Liver (tissue), 9 donors: ENCODE results near the gene OSBP2. TPM values are rescaled to one million over a fixed set of nuclear protein-coding genes. Genes with fewer than 3 reads are reported as not detected.
A peak's percentile ranks its signal among the peaks of the same experiment; 100 is the strongest.

Experiments used
- DNase-seq: peaks from one replicate; pipeline ENCODE4 v3.0.0-alpha.2; 2017; ENCODE audit warnings: low spot score
- H3K27ac ChIP-seq, 2 donors: one replicate each; pipeline ENCODE4 v1.7.0; 2013; ENCODE audit warnings: inconsistent platforms in 2 of 2, low read length in 2 of 2, control low read depth in 1 of 2, low read depth in 1 of 2, mild to moderate bottlenecking in 1 of 2
- H3K27me3 ChIP-seq, 4 donors: one replicate each; pipeline versions ENCODE4 v1.6.1 to v1.7.0; 2013; ENCODE audit warnings: low read length in 3 of 4, inconsistent platforms in 1 of 4, mild to moderate bottlenecking in 1 of 4, moderate library complexity in 1 of 4; ENCODE audit not compliant: control insufficient read depth in 4 of 4, insufficient read depth in 4 of 4
- H3K36me3 ChIP-seq, 4 donors: one replicate each; pipeline versions ENCODE4 v1.6.1 to v1.7.0; 2013; ENCODE audit warnings: low read length in 3 of 4, mild to moderate bottlenecking in 3 of 4, low read depth in 1 of 4, moderate library complexity in 1 of 4; ENCODE audit not compliant: control insufficient read depth in 4 of 4, insufficient read depth in 3 of 4
- H3K4me1 ChIP-seq, 4 donors: one replicate each; pipeline versions ENCODE4 v1.6.1 to v1.7.0; 2013; ENCODE audit warnings: low read length in 3 of 4, mild to moderate bottlenecking in 3 of 4, moderate library complexity in 1 of 4; ENCODE audit not compliant: control insufficient read depth in 4 of 4, insufficient read depth in 4 of 4
- H3K4me3 ChIP-seq, 3 donors: one replicate each; pipeline versions ENCODE4 v1.6.1 to v1.7.0; 2013; ENCODE audit warnings: low read length in 3 of 3, control low read depth in 1 of 3, low read depth in 1 of 3, mild to moderate bottlenecking in 1 of 3
- H3K9ac ChIP-seq, 2 donors: one replicate each; pipeline ENCODE4 v1.7.0; 2013; ENCODE audit warnings: low read length in 2 of 2, mild to moderate bottlenecking in 2 of 2, moderate library complexity in 2 of 2, control low read depth in 1 of 2, low read depth in 1 of 2
- H3K9me3 ChIP-seq, 4 donors: one replicate each; pipeline versions ENCODE4 v1.6.1 to v1.7.0; 2013; ENCODE audit warnings: low read length in 3 of 4; ENCODE audit not compliant: control insufficient read depth in 4 of 4
- CTCF ChIP-seq: fragments of 150-350 bp; IDR thresholded peaks from 2 replicates; pipeline ENCODE4 v1.5.1; 2017; ENCODE audit warnings: improper control_type of control experiment, low read depth, low read length; ENCODE audit not compliant: missing input control
- EGR1 ChIP-seq, 2 donors: IDR thresholded peaks; 2 replicates each; pipeline ENCODE4 v1.6.1; 2016 to 2018; ENCODE audit warnings: antibody characterized with exemption in 2 of 2, low read depth in 2 of 2
- FOXA1 ChIP-seq: IDR thresholded peaks from 2 replicates; pipeline ENCODE4 v1.6.1; 2016; ENCODE audit warnings: antibody characterized with exemption
- FOXA2 ChIP-seq: IDR thresholded peaks from 2 replicates; pipeline ENCODE4 v1.6.1; 2016; ENCODE audit warnings: antibody characterized with exemption
- GABPA ChIP-seq, 2 donors: IDR thresholded peaks in 1 of 2; conservative IDR thresholded peaks in 1 of 2; 2 replicates each; pipeline ENCODE4 v1.6.1; 2016; ENCODE audit warnings: antibody characterized with exemption in 2 of 2, mild to moderate bottlenecking in 1 of 2, moderate library complexity in 1 of 2
- HNF4A ChIP-seq, 2 donors: conservative IDR thresholded peaks; 2 replicates each; pipeline ENCODE4 v1.6.1; 2016; ENCODE audit warnings: antibody characterized with exemption in 2 of 2, mild to moderate bottlenecking in 2 of 2
- HNF4G ChIP-seq: IDR thresholded peaks from 2 replicates; pipeline ENCODE4 v1.6.1; 2016; ENCODE audit warnings: antibody characterized with exemption
- JUND ChIP-seq, 2 donors: IDR thresholded peaks; 2 replicates each; pipeline ENCODE4 v1.6.1; 2016; ENCODE audit warnings: antibody characterized with exemption in 2 of 2
- NR2F2 ChIP-seq: IDR thresholded peaks from 2 replicates; pipeline ENCODE4 v1.6.1; 2016; ENCODE audit warnings: antibody characterized with exemption
- RAD21 ChIP-seq, 2 donors: IDR thresholded peaks; 2 replicates each; pipeline ENCODE4 v1.6.1; 2016; ENCODE audit warnings: antibody characterized with exemption in 2 of 2, mild to moderate bottlenecking in 2 of 2
- RXRA ChIP-seq, 2 donors: IDR thresholded peaks; 2 replicates each; pipeline ENCODE4 v1.6.1; 2017 to 2018; ENCODE audit warnings: antibody characterized with exemption in 2 of 2, mild to moderate bottlenecking in 1 of 2
- SP1 ChIP-seq: IDR thresholded peaks from 2 replicates; pipeline ENCODE4 v1.6.1; 2018; ENCODE audit warnings: antibody characterized with exemption, mild to moderate bottlenecking
- TAF1 ChIP-seq: conservative IDR thresholded peaks from 2 replicates; pipeline ENCODE4 v1.6.1; 2016; ENCODE audit warnings: antibody characterized with exemption, mild to moderate bottlenecking
- YY1 ChIP-seq: IDR thresholded peaks from 2 replicates; pipeline ENCODE4 v1.6.1; 2016; ENCODE audit warnings: antibody characterized with exemption, mild to moderate bottlenecking
- WGBS: extraction: QIAGEN DNeasy Blood & Tissue Kit; methylation state at CpG from one replicate; pipeline ENCODE4 v1.1.7; 2013; 5-methylcytosine and 5-hydroxymethylcytosine counted together
- polyA plus RNA-seq, 2 donors: library from polyadenylated mRNA; stranded (reverse) in 1 of 2; unstranded in 1 of 2; fragments of 200-250 nt in 1 of 2; fragments of >200 nt in 1 of 2; fragmentation: Nextera tagmentation in 1 of 2; extraction: Ambion mirVana in 1 of 2; gene quantifications; one replicate each; pipeline versions ENCODE4 v1.2.1 to v1.2.3, GENCODE V29; 2013 to 2015
- total RNA-seq, 2 donors: library from RNA; depleted of rRNA; stranded (reverse); fragments of >200 nt; gene quantifications; one replicate each; pipeline ENCODE4 v1.2.3, GENCODE V29; 2014
- TF ChIP-seq, protein P1 (sequence below): IDR thresholded peaks from 2 replicates; pipeline ENCODE4 v1.6.1; 2016; ENCODE audit warnings: antibody characterized with exemption
- TF ChIP-seq, protein P2 (sequence below): IDR thresholded peaks from 2 replicates; pipeline ENCODE4 v1.6.1; 2016; ENCODE audit warnings: antibody characterized with exemption, mild to moderate bottlenecking
- TF ChIP-seq, protein P3 (sequence below): IDR thresholded peaks from 2 replicates; pipeline ENCODE4 v1.6.1; 2016; ENCODE audit warnings: antibody characterized with exemption
- TF ChIP-seq, protein P4 (sequence below): IDR thresholded peaks from 2 replicates; pipeline ENCODE4 v1.6.1; 2016; ENCODE audit warnings: antibody characterized with exemption
- donor health status: healthy.
- donor health status: healthy.
- donor health status: healthy.
- donor health status: healthy.
- donor health status: healthy.

The OSBP2 gene
- total and polyA plus RNA-seq, 4 donors, result 0.43 to 192 (median 0.86) TPM

DNA sequence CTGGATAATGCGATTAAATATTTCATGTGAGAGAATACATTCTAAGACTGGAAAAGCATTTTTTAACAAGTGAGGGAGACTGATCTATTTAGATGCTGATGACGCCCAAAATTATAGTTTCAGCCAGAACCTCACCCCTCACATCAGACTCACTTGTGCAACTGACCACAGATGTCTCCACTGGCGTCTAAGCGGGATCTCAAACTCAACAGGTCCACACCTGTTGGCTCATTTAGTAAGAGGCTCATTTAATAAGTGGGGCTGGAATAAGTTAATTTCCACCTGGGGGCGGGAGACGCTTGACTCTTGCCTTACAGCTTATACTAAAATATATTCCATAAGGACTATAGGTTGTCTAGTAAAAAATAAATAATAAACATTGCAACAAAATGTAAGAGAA is 226.4 kb downstream of the OSBP2 start:
- DNase-seq, result no peak
- WGBS, result 59% methylated on average over 6 of the region's 6 CpGs
- Histone ChIP-seq H3K36me3 (peaks cover 2 to 13% (median 4%) of the 10 kb centered on the region in 4 donors), H3K4me1 (peaks cover 1 to 6% (median 5%) of the 10 kb centered on the region in 4 donors), H3K27ac (no peak overlapping the region), H3K9ac (no peak overlapping the region), H3K9me3 (no peaks in the 10 kb centered on the region), H3K4me3 (peak overlapping the region in 2 of 3 donors; percentile 51 to 55), H3K27me3 (no peaks in the 10 kb centered on the region)
- no peak for TF ChIP-seq RAD21 (IDR thresholded peaks at IDR 0.05)
- TF ChIP-seq EGR1 (IDR thresholded peaks at IDR 0.05; ENCODE audit: low read depth in 2 of 2), result no peak
- TF ChIP-seq CTCF, result no peak
- no peak for TF ChIP-seq RXRA (IDR thresholded peaks at IDR 0.05)
- TF ChIP-seq, protein P1, sequence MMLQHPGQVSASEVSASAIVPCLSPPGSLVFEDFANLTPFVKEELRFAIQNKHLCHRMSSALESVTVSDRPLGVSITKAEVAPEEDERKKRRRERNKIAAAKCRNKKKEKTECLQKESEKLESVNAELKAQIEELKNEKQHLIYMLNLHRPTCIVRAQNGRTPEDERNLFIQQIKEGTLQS, result no peak
- TF ChIP-seq FOXA2, result no peak
- TF ChIP-seq HNF4A (conservative IDR thresholded peaks at IDR 0.05), result no peak
- TF ChIP-seq NR2F2, result no peak
- TF ChIP-seq HNF4G, result no peak
- TF ChIP-seq JUND (IDR thresholded peaks at IDR 0.05), result no peak
- TF ChIP-seq, protein P2, sequence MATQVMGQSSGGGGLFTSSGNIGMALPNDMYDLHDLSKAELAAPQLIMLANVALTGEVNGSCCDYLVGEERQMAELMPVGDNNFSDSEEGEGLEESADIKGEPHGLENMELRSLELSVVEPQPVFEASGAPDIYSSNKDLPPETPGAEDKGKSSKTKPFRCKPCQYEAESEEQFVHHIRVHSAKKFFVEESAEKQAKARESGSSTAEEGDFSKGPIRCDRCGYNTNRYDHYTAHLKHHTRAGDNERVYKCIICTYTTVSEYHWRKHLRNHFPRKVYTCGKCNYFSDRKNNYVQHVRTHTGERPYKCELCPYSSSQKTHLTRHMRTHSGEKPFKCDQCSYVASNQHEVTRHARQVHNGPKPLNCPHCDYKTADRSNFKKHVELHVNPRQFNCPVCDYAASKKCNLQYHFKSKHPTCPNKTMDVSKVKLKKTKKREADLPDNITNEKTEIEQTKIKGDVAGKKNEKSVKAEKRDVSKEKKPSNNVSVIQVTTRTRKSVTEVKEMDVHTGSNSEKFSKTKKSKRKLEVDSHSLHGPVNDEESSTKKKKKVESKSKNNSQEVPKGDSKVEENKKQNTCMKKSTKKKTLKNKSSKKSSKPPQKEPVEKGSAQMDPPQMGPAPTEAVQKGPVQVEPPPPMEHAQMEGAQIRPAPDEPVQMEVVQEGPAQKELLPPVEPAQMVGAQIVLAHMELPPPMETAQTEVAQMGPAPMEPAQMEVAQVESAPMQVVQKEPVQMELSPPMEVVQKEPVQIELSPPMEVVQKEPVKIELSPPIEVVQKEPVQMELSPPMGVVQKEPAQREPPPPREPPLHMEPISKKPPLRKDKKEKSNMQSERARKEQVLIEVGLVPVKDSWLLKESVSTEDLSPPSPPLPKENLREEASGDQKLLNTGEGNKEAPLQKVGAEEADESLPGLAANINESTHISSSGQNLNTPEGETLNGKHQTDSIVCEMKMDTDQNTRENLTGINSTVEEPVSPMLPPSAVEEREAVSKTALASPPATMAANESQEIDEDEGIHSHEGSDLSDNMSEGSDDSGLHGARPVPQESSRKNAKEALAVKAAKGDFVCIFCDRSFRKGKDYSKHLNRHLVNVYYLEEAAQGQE, result no peak
- TF ChIP-seq SP1, result no peak
- no peak for TF ChIP-seq GABPA (IDR thresholded peaks at IDR 0.05 in 1 of 2, conservative IDR thresholded peaks at IDR 0.05 in 1 of 2)
- no peak for TF ChIP-seq YY1
- TF ChIP-seq, protein P3, sequence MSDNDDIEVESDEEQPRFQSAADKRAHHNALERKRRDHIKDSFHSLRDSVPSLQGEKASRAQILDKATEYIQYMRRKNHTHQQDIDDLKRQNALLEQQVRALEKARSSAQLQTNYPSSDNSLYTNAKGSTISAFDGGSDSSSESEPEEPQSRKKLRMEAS, result no peak
- TF ChIP-seq, protein P4, sequence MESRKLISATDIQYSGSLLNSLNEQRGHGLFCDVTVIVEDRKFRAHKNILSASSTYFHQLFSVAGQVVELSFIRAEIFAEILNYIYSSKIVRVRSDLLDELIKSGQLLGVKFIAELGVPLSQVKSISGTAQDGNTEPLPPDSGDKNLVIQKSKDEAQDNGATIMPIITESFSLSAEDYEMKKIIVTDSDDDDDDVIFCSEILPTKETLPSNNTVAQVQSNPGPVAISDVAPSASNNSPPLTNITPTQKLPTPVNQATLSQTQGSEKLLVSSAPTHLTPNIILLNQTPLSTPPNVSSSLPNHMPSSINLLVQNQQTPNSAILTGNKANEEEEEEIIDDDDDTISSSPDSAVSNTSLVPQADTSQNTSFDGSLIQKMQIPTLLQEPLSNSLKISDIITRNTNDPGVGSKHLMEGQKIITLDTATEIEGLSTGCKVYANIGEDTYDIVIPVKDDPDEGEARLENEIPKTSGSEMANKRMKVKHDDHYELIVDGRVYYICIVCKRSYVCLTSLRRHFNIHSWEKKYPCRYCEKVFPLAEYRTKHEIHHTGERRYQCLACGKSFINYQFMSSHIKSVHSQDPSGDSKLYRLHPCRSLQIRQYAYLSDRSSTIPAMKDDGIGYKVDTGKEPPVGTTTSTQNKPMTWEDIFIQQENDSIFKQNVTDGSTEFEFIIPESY, result no peak
- no peak for TF ChIP-seq TAF1
- no peak for TF ChIP-seq FOXA1
